ENCODE results near the gene DUSP28. TPM values are rescaled to one million over a fixed set of nuclear protein-coding genes. Genes with fewer than 3 reads are reported as not detected.

The DUSP28 gene
- total and polyA plus RNA-seq, 9 donors, result 2.7 to 9.9 (median 4.3) TPM

DNA sequence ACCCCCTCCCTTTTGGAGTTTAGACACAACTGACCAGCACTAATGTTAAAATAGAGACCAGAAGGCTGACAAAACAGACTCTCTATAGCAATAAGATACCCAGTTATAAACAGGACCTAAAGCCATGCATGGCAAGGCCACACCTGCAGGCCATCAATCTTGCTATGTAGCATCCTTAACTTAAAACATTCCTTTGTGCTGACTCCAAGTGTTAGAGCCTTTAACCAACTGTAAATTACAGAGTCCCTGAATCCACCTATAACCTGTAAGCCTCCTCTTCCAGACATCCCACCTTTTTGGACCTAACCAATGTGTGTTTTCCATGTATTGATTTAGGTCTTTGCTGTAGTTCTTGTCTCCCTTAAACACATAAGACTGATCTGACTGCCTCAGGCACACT is 20.3 kb upstream of the DUSP28 start:
- no peaks in the 10 kb centered on the region for H3K9me3 ChIP-seq
- H3K27ac ChIP-seq, result no peak overlapping the region
- TF ChIP-seq EP300 (IDR thresholded peaks at IDR 0.05) (no peak), POLR2A (IDR thresholded peaks at IDR 0.05) (no peak), CTCF (IDR thresholded peaks at IDR 0.05) (no peak)
- no peaks in the 10 kb centered on the region for H3K4me1 ChIP-seq (ENCODE audit: insufficient read depth)
- no peak for DNase-seq
- no peak overlapping the region for H3K4me3 ChIP-seq
- no peaks in the 10 kb centered on the region for H3K36me3 ChIP-seq
- intact Hi-C loops (cut with DNase I), result no loop called here
- no peaks in the 10 kb centered on the region for H3K27me3 ChIP-seq

GRCh38 chr2:240551288-240551687 is 8.9 kb upstream of the DUSP28 start:
- TF ChIP-seq POLR2A (IDR thresholded peaks at IDR 0.05), result no peak
- TF ChIP-seq EP300 (IDR thresholded peaks at IDR 0.05), result no peak
- no peak for TF ChIP-seq CTCF (IDR thresholded peaks at IDR 0.05)
- H3K27ac ChIP-seq, result no peak overlapping the region
- H3K9me3 ChIP-seq, result no peaks in the 10 kb centered on the region
- H3K27me3 ChIP-seq, result no peaks in the 10 kb centered on the region
- WGBS, 3 donors, result 87 to 92% (median 88%) methylated on average over 4 of the region's 4 CpGs
- DNase-seq, result no peak
- H3K4me3 ChIP-seq, result no peak overlapping the region
- intact Hi-C loops (cut with DNase I), result no loop called here
- H3K36me3 ChIP-seq, result no peaks in the 10 kb centered on the region
- H3K4me1 ChIP-seq (ENCODE audit: insufficient read depth), result peaks cover 3% of the 10 kb centered on the region

GRCh38 chr2:240551811-240552210 is 8.3 kb upstream of the DUSP28 start:
- Histone ChIP-seq H3K36me3 (no peaks in the 10 kb centered on the region), H3K27me3 (no peaks in the 10 kb centered on the region), H3K4me1 (ENCODE audit: insufficient read depth) (peaks cover 6% of the 10 kb centered on the region), H3K4me3 (no peak overlapping the region), H3K27ac (no peak overlapping the region), H3K9me3 (no peaks in the 10 kb centered on the region)
- intact Hi-C loops (cut with DNase I), result no loop called here
- TF ChIP-seq EP300 (IDR thresholded peaks at IDR 0.05) (no peak), CTCF (IDR thresholded peaks at IDR 0.05) (no peak), POLR2A (IDR thresholded peaks at IDR 0.05) (no peak)
- WGBS, 3 donors, result 44 to 53% (median 46%) methylated on average over 1 of the region's 1 CpG
- no peak for DNase-seq

DNA sequence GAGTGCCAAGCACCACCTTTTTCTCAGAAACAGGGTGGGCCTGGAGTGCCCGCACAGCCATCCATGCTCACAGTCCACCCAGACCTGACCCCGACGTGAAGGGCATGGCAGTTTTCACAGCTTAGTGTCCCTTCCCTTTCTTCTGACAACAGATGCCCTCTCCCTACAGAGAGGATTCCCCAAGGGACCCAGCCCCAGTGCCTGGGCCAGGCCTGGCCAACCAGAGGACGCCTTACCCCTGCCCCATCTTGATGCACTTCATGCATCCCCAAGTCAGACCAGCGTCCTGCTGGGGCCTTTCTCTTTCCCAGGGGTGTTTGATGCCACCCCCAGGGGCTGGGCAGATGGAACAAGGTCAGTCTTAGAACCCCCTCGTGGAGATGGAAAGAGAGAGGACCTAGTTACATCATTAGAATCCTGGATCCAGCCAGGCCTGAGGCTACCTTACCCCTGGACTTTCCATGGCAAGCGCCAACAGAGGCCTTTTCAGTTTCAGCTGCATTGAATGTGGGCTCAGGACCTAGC is 6.1 kb upstream of the DUSP28 start:
- TF ChIP-seq CTCF (IDR thresholded peaks at IDR 0.05) (no peak), POLR2A (IDR thresholded peaks at IDR 0.05) (no peak), EP300 (IDR thresholded peaks at IDR 0.05) (no peak)
- Histone ChIP-seq H3K9me3 (no peaks in the 10 kb centered on the region), H3K4me1 (ENCODE audit: insufficient read depth) (peaks cover 20% of the 10 kb centered on the region), H3K27ac (no peak overlapping the region), H3K4me3 (no peak overlapping the region), H3K36me3 (no peaks in the 10 kb centered on the region), H3K27me3 (no peaks in the 10 kb centered on the region)
- intact Hi-C loops (cut with DNase I), result no loop called here
- no peak for DNase-seq
- 91 to 93% (median 92%) methylated on average over 7 of the region's 7 CpGs for WGBS, 3 donors

Measured in ovary (tissue), 9 donors.